ENCODE results near the gene PCSK6.

The PCSK6 gene

DNA sequence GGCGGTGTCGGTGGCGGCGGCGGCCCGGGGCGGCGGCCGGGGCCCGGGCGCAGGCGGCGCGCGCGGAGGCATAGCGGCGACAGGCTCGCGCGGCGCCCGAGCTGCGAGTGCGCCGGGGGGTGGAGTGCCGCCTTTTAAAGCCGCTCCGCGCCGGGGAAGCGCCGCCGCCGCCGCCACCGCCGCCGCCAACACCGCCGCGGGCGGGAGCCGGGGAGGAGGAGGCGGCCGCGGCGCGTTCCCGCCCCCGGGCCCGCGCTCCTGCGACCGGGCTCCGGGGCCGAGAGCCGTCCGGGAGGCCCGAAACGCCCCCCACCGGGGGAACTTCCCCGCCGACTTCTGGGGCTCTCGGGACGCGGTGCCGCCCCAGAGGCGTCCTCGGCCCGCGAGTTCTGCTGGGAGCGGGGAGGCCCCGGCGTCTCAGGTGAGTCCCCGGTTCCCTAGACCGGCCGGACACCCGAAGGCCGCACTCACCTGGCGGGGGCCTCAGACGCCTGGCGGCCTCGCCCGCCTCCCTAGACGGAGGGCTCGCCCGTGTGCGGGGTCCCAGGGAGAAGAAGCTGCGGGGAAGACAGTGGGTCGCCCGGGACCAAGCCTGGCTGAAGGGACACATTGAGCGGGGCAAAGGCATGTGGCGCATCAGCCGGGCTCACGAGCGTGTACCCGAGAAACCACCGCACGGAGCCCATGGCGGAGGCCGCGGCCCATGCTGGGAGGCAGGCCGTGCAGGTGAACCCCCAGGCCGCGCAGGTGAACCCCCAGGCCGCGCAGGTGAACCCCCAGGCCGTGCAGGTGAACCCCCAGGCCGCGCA is at the start of gene PCSK6:
PCSK6 (minus strand) TSS at position 109 of the 809 bp plus-strand sequence; CDS start at position 72, 37 bp downstream.
- no peak for DNase-seq

DNA sequence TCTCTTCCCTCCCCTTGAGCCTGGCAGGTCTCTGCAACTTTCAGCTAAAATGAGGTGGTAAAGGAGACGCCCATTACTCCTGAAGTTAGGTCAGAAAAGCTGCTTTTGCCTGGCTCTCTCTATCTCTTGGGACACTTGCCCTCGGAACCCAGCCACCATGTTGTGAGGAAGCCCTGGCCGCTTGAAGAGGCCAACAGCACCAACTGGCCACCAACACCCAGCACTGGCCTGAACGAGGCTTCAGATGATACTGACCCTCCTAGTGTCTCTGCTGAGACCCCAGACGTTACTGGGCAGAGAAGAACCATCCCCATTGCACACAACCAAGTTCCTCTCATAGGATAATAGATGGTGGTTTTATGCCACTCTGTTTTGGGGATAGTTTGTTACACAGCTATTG is 49.5 kb upstream of the PCSK6 start:
- no peak for DNase-seq

DNA sequence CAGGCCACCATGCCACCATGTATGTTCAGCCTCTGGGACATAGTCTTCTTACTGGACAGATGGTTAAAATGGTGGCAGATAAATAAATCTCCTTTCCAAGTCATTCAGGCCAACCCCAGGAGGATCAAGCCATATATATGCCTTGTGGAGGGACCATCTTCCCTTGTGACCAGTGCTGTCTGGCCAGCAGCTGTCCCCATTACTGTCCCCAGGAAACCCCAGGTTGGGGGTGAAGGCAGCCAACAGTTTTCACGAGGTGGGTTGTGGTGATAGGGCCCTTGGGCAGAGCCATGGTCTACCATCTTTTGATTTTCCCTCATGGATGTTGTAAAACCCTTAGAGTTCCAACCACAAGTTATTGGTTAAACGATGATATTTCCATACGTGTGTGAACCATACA is 48.7 kb upstream of the PCSK6 start:
- DNase-seq: no peak

DNA sequence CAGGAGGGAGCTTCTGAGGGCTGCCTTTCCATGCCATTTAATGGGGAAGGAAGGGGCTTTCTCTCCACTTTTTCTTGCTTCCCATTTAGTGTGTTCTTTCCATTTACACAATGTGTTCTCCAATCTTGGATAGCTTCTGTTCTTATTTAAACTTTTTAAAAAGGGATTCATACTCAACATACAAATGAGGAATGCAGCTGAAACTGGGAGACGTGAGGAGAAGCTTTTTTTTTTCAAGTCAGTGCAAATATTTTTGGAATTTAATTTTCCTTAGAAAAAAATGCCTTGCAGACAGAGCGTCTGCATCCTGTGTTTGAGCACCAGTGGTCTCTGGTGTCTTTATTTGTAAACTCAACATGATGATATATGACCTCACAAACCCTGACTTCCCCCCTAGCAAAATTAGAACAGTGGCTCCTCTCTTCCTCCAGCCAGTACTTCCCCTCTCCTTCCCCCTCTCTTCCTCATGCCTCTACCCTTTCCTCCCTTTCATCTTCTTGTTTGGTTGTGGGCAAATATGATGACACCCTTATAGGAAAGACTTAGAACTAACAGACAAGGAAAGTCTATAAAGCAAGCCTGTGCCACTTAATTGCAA is 48.1 kb upstream of the PCSK6 start:
- no peak for DNase-seq

DNA sequence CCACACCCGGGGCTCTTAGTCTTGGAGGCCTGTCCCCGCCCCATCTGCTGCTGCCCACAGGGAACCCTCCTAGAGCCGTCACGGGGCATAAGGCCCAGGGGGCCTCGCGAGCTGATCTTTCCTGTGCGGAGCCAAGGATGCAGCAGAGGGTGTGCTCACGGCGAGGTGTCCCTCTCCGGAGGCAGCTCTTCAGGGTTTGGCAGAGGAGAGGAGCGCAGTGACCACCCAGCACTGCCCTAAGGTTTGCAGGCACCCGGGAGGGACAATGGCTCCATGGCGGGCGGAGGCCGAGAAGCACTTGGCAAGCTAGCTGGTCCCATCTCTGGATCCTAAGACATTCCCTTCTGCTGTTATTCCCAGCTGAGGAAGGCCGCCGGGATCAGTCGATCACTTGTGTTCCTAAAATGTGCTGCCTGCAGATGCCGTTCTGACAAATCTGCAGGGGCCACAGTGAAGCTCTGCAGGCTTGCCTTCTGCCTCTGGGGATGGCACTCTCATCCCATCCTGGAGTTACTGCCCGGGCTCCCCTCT is 47.4 kb upstream of the PCSK6 start:
- no peak for DNase-seq

DNA sequence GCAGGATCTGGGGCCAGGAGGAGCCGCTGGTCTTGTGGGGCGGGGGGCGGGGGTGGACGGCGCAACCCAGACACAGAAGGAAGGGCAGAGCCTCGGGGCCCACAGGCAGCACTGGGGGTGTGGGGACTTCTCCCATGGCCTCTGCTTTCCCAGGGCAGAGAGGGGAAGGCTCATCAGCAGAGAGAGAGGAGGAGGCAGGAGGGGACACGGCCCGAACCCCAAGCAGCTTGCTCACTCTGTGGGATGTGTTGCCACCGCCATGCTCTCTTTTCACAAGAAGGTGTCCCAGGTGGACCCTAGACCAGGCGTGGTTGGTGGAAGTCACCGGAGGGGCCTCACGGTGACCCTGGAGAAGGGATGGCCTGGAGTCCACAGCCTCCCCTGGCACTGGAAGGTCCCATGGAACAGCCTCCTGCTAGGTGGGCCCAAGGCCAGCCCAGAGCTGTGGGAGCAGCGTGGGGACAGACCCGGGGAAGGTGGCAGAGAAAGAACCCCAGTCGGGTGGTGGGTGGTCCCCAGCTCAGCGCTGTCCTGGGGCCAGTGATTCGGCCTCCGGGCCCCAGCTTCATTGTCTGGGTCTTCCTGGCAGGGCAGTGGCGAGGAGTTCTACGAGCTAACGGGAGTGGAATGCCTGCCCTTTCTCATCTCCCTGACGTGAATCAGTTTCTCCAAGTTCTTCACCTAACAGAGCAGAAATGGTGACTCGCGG is 46.8 kb upstream of the PCSK6 start:
- no peak for DNase-seq

DNA sequence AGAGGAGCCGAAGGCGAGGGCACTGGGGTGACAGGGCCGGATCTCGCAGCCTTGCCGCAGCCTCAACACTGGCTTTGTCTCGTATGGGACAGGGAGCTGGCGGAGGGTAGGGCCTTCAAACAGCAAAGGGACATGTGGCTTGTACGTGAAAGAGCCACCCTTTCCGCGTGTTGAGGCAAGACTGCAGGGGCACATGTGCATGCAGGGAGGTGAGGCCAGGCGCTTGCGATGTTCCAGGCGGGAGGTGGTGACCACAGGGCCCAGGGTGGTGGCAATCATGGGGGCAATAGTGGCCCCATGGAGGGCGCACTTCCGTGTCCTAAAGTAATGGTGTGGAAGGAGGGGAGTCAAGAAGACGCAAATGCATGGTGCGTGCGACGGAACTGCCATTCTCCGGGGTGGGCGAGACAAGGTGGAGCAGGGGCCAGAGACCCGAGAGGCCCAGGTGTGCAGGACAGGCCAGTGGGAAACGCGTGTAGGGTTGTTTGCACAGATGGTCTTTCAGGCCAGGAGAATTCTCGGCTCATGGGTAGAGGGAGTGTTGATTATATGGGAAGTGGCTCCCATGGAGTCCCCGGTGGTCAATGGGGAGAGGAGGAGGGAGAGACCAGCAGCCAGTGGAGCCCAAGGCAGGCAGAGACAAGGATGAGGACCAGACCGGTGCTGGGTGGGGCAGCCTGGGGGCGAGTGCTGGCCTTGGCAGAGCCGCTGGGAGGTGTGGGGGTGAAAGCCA is 45.8 kb upstream of the PCSK6 start:
- DNase-seq: no peak

DNA sequence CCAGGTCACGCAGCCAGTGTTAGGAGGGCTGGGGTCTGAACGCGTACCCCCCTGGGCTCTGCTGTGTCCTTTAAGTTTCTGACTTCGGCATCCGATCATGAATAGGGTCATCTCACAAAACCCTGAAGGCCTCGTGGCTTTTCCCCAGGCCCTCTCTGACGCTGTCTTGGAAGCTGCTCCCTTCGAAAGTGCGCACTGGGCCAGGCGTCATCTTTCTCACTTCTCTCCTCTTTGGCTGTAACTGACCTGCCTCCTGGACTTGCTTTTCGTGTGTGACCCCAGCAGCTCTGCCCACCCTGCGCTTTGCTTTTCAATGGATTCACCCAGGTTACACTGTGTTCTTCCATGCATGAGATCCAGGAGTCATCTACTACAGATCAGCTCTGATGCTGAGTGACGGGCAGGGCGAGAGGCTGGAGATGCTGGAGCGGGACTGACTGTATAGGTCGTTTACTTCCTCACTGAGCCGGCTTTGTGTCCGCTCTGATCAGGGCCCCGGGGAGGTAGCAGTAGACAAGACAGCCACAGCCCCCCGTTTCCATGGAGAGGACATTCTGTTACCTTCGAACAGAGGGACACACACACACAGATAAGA is 45.0 kb upstream of the PCSK6 start:
- no peak for DNase-seq

DNA sequence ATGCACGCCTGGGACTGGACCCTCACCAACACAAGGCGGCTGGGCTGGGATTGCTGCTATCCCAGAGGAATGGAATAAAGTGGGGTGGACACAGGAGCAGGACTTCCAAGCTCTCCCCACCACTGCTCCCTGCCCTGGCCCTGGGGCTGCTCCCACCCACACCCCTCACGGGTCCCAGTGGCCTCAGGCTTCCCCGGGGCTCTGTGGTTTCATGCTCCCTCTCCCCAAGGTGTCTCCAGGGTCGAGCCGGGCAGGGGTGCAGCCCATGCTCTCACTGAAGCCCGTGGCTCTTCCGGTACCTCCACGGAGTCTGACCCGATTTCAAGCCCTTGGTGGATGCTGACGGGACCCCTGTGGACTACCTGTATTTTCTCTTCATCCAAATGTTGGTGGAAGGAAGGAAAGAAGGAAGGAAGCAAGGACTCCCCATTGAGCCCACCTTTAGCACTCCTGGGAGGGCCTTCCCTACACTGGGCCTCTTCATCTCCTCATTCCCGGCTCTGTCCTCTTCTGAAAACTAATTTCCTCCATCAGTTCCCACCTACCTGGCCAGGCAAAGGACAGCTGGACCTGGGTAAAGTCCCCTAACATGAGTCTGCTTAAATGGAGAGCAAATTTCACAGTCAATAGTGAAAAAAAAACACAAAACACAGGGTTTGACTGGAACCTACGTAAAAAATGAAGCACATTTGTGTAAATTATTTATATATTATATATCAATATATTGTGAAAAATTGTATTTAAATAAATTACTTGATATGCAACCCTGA is 44.0 kb upstream of the PCSK6 start:
- no peak for DNase-seq

DNA sequence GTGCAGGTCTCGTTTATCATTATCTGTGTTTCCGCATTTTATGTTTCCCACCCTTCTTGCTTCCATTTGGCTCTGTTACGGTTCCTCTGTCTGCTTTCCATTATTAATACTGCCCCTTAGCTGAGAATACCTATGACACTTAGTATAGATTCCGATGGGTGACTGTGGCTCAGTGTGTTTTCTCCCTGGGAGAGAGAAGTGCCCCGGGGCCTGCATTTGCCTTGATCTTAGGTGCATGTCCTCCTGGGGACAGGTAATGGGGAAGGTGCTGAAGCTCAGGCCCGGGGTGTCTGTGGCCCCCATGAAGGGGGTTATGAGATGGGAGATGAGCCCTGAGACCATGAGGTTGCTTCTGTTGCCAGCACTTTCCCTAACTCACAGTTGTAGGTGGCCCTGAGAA is 43.4 kb upstream of the PCSK6 start:
- no peak for DNase-seq

DNA sequence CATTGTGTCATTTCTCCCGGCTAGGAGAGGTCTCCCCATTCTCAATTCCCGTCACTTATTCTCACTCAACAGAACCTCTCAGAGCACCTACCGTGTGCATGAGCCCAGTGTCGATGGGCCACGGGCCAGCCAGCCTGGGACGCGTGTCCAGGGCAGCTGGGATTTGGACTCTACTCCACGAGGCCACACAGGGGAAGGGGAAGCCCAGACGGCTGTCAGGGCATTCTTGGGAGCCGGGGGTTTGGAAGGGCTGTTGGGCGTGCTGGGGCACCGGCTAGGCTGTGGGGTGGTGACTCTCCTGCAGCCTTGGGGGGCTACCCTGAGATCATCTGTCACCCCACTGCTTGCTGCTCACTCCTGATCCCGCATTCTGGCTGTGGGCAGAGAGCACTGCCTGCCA is 41.7 kb upstream of the PCSK6 start:
- no peak for DNase-seq

DNA sequence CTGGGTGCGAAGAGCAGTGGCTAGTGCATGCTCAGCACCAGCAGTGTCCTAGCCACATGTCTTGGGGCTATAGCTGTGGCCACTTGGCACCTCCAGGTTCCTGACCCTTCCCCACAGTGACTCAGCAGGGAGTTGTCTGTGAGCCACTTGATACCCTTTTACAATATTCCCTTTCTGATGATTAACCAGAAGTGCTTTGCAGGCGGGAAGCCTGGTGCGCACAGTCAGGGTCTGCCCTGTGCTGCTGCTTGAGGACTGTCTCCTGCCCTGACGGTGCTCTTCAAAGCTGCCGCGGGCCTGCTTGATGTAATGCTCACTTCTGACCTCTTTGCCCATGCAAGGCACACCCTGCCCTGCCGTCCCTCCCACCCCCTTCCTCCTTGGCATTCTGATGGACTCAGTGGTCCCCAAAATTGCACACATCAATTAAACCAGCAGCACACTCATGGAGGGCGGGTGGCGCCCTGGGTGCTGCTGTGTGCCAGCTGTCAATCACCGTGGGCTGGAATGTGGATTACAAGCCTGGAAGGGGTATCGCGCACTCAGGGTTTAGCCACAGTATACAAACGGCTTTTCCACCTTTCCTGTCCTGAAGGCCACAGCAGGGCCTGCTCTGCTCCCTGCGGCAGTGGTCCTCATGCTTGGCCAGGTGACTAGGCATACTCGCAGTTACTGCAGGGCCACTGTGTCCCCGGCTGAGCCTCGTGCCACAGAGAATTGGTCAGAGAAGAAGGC is 40.9 kb upstream of the PCSK6 start:
- no peak for DNase-seq

DNA sequence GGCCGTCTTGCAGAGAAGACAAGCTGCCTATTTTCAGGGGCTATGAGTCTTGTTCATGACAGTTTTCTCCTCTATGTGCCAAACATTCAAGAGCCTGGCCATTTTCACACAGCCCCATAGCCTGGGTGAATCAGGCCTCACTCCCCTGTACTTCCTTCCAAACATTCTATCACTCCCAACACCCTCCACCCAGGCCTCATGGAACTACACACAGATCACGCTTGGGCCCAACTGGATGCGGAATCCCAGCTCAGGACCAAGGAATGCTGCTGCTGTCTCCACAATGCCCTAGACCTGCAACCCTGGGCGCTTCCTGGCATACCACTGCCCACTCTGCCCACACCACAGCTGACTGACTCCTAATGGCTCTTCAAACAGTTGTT is 39.4 kb upstream of the PCSK6 start:
- no peak for DNase-seq

DNA sequence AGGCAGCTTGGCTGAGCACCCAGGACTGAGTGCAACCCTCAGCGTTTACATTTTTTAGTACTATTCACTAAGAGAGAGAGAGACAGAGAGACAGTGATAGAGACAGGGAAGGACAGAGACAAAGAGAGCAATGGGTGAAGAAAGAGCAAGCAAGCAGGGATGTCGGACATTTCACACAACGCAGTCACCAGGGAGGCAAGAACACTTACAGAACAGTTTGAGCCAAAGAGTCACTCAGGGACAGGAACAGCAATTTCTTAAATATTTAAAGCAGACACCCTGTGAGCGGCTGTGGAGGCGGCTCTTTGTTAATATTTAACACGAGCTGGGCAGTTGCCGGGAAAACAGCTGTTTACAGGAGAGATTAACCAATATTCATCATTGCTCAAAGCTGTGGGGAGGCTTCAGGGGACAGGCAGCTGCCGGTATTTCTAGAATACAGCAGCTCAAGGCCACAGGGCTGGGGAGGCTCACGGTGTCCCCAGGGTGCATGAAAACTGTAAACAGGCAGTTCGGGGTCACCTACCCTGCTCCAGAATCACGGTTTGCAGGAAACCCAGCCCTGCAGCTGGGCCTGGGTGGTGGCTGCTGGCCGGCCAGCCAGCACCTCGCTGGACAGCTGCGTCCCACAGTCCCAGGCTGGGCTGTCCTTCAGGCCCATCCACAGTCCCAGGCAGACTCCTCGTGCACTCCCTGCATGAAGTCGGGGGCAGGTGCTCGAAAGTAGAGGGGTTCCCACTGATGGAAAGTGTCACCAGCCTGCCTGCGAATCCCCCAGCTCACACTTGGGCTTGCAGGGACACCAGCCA is 38.8 kb upstream of the PCSK6 start:
- no peak for DNase-seq

DNA sequence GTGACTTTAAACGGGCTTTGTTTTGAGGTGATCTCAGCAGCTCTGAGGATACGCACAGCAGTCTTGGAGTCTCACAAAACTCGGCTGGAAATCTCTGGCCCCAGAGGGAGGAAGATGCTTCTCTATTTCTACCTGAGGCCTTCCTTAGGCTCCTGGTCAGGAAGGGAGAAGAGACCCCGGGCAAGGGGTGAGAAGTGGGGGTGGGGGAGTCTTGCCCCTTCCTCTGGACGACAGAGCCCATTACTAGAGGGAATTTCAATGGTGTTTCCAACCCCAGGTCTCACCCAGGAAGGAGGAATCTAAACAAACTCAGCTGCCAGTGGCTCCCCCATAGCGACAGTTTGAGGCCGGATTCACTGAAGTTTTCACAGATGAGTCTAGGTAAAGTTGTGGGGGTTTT is 37.4 kb upstream of the PCSK6 start:
- DNase-seq: no peak

DNA sequence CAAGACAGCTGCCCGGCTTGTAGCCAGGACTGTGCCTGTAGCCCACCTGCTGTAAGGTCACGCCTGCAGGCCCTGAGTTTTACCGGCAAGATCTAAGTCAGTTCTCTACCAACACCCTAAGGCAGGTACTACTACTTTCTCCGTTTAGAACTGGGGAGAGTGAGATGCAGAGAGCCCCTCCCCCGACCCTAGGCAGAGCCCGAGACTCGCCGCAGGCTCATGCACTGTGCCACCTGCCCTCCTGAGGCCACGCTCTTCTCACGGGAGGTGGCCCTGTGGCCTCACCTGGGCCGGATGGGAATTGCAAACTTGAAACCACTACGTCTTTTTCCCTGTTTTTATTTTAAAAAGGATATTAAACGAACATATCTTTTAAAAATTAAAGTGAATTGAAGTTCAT is 36.9 kb upstream of the PCSK6 start:
- no peak for DNase-seq

DNA sequence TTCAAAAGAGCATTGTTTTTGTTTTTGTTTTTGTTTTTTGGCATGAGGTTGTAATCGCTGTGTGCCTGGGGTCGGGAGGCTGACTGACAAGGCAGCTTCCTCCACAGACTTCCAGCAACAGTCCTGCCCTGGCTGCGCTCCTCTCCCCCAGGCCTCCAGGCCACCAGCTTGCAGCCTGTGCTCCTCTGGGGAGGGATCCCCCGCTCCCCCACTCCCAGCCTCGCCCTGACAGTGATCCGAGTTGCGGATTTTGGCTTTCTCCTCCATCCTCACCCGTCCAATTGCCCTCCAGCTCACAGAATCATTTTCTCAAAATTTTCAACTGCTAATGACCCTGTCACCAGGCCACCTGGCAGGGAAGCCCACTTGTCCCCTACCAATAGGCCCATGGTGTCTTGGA is 36.5 kb upstream of the PCSK6 start:
- no peak for DNase-seq

DNA sequence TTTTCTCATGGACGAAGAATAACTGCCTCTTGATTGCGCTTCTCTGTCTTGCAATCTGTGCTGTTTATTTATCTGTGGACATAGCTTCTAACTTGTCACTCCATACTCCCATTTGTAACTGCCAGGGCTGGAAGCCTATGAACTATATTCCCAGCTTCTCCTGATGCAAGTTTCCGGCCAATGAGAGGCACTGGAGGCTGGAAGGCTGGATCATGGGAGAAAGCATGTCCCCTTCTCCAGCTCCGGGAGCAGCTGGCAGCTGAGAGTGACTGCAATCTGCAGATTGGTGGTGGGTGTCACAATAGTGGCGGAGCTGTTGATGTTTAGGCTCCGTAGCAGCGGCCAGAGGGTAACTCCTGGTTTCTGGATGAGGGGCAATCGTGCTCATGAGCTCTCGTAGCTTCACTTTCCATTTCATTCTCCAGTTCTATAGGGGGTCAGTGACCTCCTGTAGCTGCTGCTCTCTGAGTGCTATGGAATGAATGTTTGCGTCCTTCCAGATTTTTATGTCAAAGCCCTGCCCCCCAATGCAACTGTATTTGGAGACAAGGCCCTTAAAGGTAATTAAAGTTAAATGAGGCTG is 35.7 kb upstream of the PCSK6 start:
- no peak for DNase-seq

DNA sequence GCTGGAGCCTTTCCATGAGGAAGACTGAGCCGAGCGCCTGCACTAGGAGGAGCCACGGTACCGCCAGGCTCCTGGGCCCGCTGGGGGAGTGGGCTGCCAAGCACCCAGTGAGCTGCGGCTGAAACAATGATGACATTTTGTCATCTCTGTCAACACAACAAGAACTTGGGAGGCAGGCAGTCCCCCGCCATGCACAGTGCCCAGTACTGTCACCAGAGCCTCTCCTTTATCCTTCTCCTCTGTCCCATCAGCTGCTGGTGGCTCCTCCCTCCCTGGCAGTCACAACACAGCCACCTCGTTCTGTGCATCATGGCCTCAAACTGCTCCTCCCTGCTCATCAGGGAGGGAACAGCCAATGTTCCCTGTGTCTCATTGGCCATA is 34.0 kb upstream of the PCSK6 start:
- no peak for DNase-seq

Data from NCI-H2227 treated with DMSO at 0.1 percent for 48 hours (cell line).